HepG2 (cell line): ENCODE measurements around the gene MTM1. TPM values are rescaled to one million over a fixed set of nuclear protein-coding genes. Genes with fewer than 3 reads are reported as not detected.

Source experiments
- ATAC-seq: fragments of 200-7000 bp; cut with Tn5 transposase; 3 replicates; pipeline ENCODE4 v1.9.1; 2020; ENCODE audit warnings: mild to moderate bottlenecking, moderate library complexity
- BruUV-seq: library from RNA; stranded (reverse); fragments of 400-500 nt; replicated peaks from 2 replicates; lab custom pipeline; 2021; lab: Mats Ljungman, UMichigan
- CTCF ChIA-PET: fragments of 300-600 bp; formaldehyde crosslinking; extraction: SDS; loops from one replicate; lab custom pipeline; 2021; ENCODE audit warnings: low total read pairs, inconsistent platforms, low intra/inter-chr PET ratio; lab: Yijun Ruan, JAX
- POLR2A ChIA-PET: fragments of 350-600 bp; sonication (Branson Sonifier 250); formaldehyde crosslinking; loops from one replicate; lab custom pipeline; 2020; ENCODE audit warnings: antibody characterized with exemption, inconsistent platforms; lab: Yijun Ruan, JAX
- DNase-seq: peaks from one replicate; pipeline ENCODE4 v3.0.0-alpha.2; 2015; ENCODE audit warnings: low spot score
- FAIRE-seq: peaks from 3 replicates; lab custom pipeline; 2011; peaks lifted over from hg19 to GRCh38; lab: Jason Lieb, UNC
- H2AFZ ChIP-seq: one replicate; pipeline ENCODE4 v1.6.1; 2011; ENCODE audit warnings: low read length, inconsistent platforms
- H3K27ac ChIP-seq: fragments of 300-600 bp; 3 replicates; pipeline ENCODE4 v1.8.0; 2011; ENCODE audit warnings: mixed run types, mild to moderate bottlenecking, mixed read lengths, low read length, inconsistent platforms; ENCODE audit not compliant: insufficient read depth; ENCODE audit errors: extremely low read length
- H3K27me3 ChIP-seq, 2 experiments: fragments of 200-600 bp in 1 of 2; 2 replicates in 1 of 2; 3 replicates in 1 of 2; pipeline versions ENCODE4 v1.6.0 to v1.8.0; 2011; ENCODE audit warnings: low read length in 2 of 2, mild to moderate bottlenecking in 2 of 2, moderate library complexity in 2 of 2, inconsistent platforms in 1 of 2; ENCODE audit not compliant: insufficient read depth in 2 of 2, control insufficient read depth in 1 of 2
- H3K36me3 ChIP-seq, 2 experiments: fragments of 200-600 bp in 1 of 2; replicated peaks in 1 of 2; 2 replicates in 1 of 2; 3 replicates in 1 of 2; pipeline versions ENCODE4 v1.5.1 to v1.8.0; 2011; ENCODE audit warnings: low read length in 2 of 2, inconsistent platforms in 1 of 2; ENCODE audit not compliant: insufficient read depth in 2 of 2, control insufficient read depth in 1 of 2
- H3K4me1 ChIP-seq: 2 replicates; pipeline ENCODE4 v1.5.1; 2012; ENCODE audit warnings: low read length, inconsistent platforms; ENCODE audit not compliant: insufficient read depth
- H3K4me2 ChIP-seq: 2 replicates; pipeline ENCODE4 v1.6.0; 2011; ENCODE audit warnings: low read depth, low read length, inconsistent platforms
- H3K4me3 ChIP-seq, 3 experiments: fragments of 200-600 bp in 1 of 3; sonication (generic), shearing (Covaris generic) in 1 of 3; replicated peaks in 1 of 3; 2 replicates each; pipeline ENCODE4 v1.5.1; 2011 to 2016; ENCODE audit warnings: low read length in 3 of 3, inconsistent platforms in 2 of 3, low read depth in 2 of 3, mild to moderate bottlenecking in 2 of 3, control low read depth in 1 of 3, mixed read lengths in 1 of 3; ENCODE audit not compliant: insufficient read depth in 1 of 3
- H3K79me2 ChIP-seq: one replicate; pipeline ENCODE4 v1.6.1; 2011; ENCODE audit warnings: low read length, inconsistent platforms; ENCODE audit not compliant: insufficient read depth
- H3K9ac ChIP-seq: 2 replicates; pipeline ENCODE4 v1.6.0; 2011; ENCODE audit warnings: mild to moderate bottlenecking, low read depth, low read length, inconsistent platforms; ENCODE audit not compliant: insufficient read depth
- H3K9me3 ChIP-seq: 2 replicates; pipeline ENCODE4 v1.5.1; 2012; ENCODE audit warnings: mild to moderate bottlenecking, low read length
- H4K20me1 ChIP-seq: 2 replicates; pipeline ENCODE4 v1.6.0; 2011; ENCODE audit warnings: inconsistent platforms, mild to moderate bottlenecking, low read length, moderate library complexity; ENCODE audit not compliant: insufficient read depth
- ELF3 ChIP-seq: IDR thresholded peaks from 2 replicates; pipeline ENCODE4 v1.6.1; 2016; ENCODE audit warnings: missing genetic modification reagents, missing compliant biosample characterization
- HDAC1 ChIP-seq: sonication (generic); formaldehyde crosslinking; IDR thresholded peaks from 2 replicates; pipeline ENCODE4 v1.5.1; 2020; ENCODE audit warnings: mild to moderate bottlenecking, missing genetic modification reagents
- MAFF ChIP-seq: IDR thresholded peaks from 2 replicates; pipeline ENCODE4 v1.6.1; 2011; ENCODE audit warnings: low read depth, low read length, improper control_type of control experiment
- POGZ ChIP-seq: sonication (generic); formaldehyde crosslinking; IDR thresholded peaks from 2 replicates; pipeline ENCODE4 v1.4.0; 2020; ENCODE audit warnings: mild to moderate bottlenecking, missing genetic modification reagents
- POLR2AphosphoS2 ChIP-seq: IDR thresholded peaks from 2 replicates; pipeline ENCODE4 v1.6.1; 2011; ENCODE audit warnings: low read depth, low read length, improper control_type of control experiment
- POLR2AphosphoS5 ChIP-seq: IDR thresholded peaks from 2 replicates; pipeline ENCODE4 v1.6.1; 2012; ENCODE audit warnings: low read depth, low read length
- RAD21 ChIP-seq: fragments of 450-650 bp; formaldehyde crosslinking; IDR thresholded peaks from 2 replicates; pipeline ENCODE4 v1.5.0; 2020; ENCODE audit warnings: mild to moderate bottlenecking
- TAF15 ChIP-seq: fragments of 200-400 bp; formaldehyde crosslinking; IDR thresholded peaks from one replicate; pipeline ENCODE4 v1.6.1; 2018; ENCODE audit warnings: mild to moderate bottlenecking, low read depth, low read length; ENCODE audit not compliant: poor library complexity, severe bottlenecking
- ZNF326 ChIP-seq: sonication (generic); formaldehyde crosslinking; IDR thresholded peaks from 2 replicates; pipeline ENCODE4 v1.4.0; 2020; ENCODE audit warnings: missing genetic modification reagents, borderline replicate concordance
- ZNF496 ChIP-seq: sonication (generic); formaldehyde crosslinking; IDR thresholded peaks from 2 replicates; pipeline ENCODE4 v1.8.1; 2023; ENCODE audit warnings: mild to moderate bottlenecking, moderate library complexity, missing genetic modification reagents; ENCODE audit not compliant: insufficient replicate concordance
- ZNF574 ChIP-seq: sonication (generic); formaldehyde crosslinking; IDR thresholded peaks from 2 replicates; pipeline ENCODE4 v1.4.0; 2020; ENCODE audit warnings: missing genetic modification reagents
- ZNF703 ChIP-seq: sonication (generic); formaldehyde crosslinking; IDR thresholded peaks from 2 replicates; pipeline ENCODE4 v1.5.1; 2020; ENCODE audit warnings: missing genetic modification reagents, mild to moderate bottlenecking, moderate library complexity, borderline replicate concordance
- ZNF883 ChIP-seq: sonication (generic); formaldehyde crosslinking; IDR thresholded peaks from 2 replicates; pipeline ENCODE4 v1.5.1; 2020; ENCODE audit warnings: mild to moderate bottlenecking, missing genetic modification reagents; ENCODE audit errors: not compliant biosample characterization
- WGBS: methylation state at CpG from one replicate; pipeline ENCODE4 v1.1.6; 2017; ENCODE audit warnings: low lambda C conversion rate; 5-methylcytosine and 5-hydroxymethylcytosine counted together
- in situ Hi-C: cut with HindIII; loops from 2 replicates; pipeline ENCODE4 v1.10.0; 2017; ENCODE audit warnings: low pct_unique_long_range_greater_than_20kb; ENCODE audit not compliant: extremely low pct_ligation_motif_present
- intact Hi-C: fragments of 100-400 bp; cut with micrococcal nuclease; formaldehyde crosslinking; loops from one replicate; pipeline ENCODE4 v1.10.0; 2022; ENCODE audit not compliant: unreplicated experiment
- polyA plus RNA-seq, 8 experiments: library from polyadenylated mRNA; depleted of rRNA in 3 of 8; stranded (reverse) in 7 of 8; unstranded in 1 of 8; fragments of >200 nt; fragmentation: Illumina TruSeq in 4 of 8; extraction: Trizol in 4 of 8; gene quantifications; 2 replicates each; pipeline versions ENCODE4 v1.2.1 to v1.2.3, GENCODE V29; 2011 to 2016; ENCODE audit warnings: low read depth in 4 of 8, missing spikeins in 1 of 8, mixed read lengths in 1 of 8; ENCODE audit not compliant: insufficient read depth in 1 of 8
- total RNA-seq, 5 experiments: library from RNA; depleted of rRNA; stranded (reverse); fragments of >200 nt; fragmentation: Illumina TruSeq; extraction: Trizol; gene quantifications; 2 replicates each; pipeline ENCODE4 v1.2.3, GENCODE V29; 2016; ENCODE audit warnings: low read depth in 1 of 5
- TF ChIP-seq, protein P1 (sequence below): IDR thresholded peaks from 2 replicates; pipeline ENCODE4 v1.6.1; 2016; ENCODE audit warnings: mild to moderate bottlenecking
- TF ChIP-seq, protein P2 (sequence below): IDR thresholded peaks from 2 replicates; pipeline ENCODE4 v1.6.1; 2016; ENCODE audit warnings: low read depth, borderline replicate concordance

MTM1 gene
- total and polyA plus RNA-seq, 2 of the 13 experiments (the other 11 are each of a cell fraction or from before 2014, with no cell fraction given): 12.0 to 15.2 TPM

DNA sequence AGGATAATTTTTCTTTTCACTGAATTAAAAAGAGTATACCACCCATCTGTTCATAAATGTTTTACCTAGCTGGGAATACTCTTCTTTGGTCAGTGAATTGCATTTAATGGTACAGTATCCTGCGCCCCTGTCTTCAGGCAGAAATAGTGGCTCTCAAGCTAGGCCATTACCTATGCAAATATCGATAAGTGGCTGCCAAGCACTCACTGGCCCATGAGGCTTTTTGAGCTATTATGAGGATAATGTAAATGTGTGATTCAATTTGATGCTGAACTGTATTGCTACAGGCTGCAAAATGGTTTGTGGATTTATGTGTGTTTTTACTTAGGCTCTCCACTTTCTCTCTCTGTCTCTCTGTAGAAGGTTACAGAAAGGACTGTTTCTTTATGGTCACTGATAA is 94.7 kb downstream of the MTM1 start:
- no peaks in the 10 kb centered on the region for H3K4me1 ChIP-seq
- no peaks in the 10 kb centered on the region for H3K79me2 ChIP-seq
- DNase-seq: no peak
- no peaks in the 10 kb centered on the region for H4K20me1 ChIP-seq
- no TSS peak for BruUV-seq
- no peak overlapping the region for H3K27ac ChIP-seq
- in situ Hi-C loops: no loop called here
- CTCF ChIA-PET: no interaction called here
- no peaks in the 10 kb centered on the region for H3K9me3 ChIP-seq
- no peak overlapping the region for H2AFZ ChIP-seq
- H3K4me2 ChIP-seq: no peak overlapping the region
- H3K36me3 ChIP-seq: peaks cover 1 to 3% of the 10 kb centered on the region in 2 experiments; a peak in 3 of 5 replicates
- POLR2A ChIA-PET: no interaction called here
- ATAC-seq: no peak
- FAIRE-seq: no peak
- H3K4me3 ChIP-seq: no peak overlapping the region
- 100% methylated on average over 2 of the region's 2 CpGs for WGBS
- TF ChIP-seq RAD21 (CRISPR knock-in tag): no peak
- no peak for TF ChIP-seq ZNF326 (CRISPR knock-in tag)
- no peak for TF ChIP-seq MAFF
- TF ChIP-seq, protein P1, sequence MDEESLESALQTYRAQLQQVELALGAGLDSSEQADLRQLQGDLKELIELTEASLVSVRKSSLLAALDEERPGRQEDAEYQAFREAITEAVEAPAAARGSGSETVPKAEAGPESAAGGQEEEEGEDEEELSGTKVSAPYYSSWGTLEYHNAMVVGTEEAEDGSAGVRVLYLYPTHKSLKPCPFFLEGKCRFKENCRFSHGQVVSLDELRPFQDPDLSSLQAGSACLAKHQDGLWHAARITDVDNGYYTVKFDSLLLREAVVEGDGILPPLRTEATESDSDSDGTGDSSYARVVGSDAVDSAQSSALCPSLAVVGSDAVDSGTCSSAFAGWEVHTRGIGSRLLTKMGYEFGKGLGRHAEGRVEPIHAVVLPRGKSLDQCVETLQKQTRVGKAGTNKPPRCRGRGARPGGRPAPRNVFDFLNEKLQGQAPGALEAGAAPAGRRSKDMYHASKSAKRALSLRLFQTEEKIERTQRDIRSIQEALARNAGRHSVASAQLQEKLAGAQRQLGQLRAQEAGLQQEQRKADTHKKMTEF (CRISPR knock-in tag): no peak
- no peak for TF ChIP-seq ZNF703 (CRISPR knock-in tag)
- no peak for TF ChIP-seq HDAC1 (CRISPR knock-in tag)
- no peak for TF ChIP-seq POLR2AphosphoS2
- no peak for TF ChIP-seq ELF3 (CRISPR knock-in tag)
- no peak for TF ChIP-seq TAF15
- TF ChIP-seq POGZ (CRISPR knock-in tag): no peak
- TF ChIP-seq ZNF496: no peak
- TF ChIP-seq ZNF883: no peak
- no peak for TF ChIP-seq POLR2AphosphoS5
- TF ChIP-seq, protein P2, sequence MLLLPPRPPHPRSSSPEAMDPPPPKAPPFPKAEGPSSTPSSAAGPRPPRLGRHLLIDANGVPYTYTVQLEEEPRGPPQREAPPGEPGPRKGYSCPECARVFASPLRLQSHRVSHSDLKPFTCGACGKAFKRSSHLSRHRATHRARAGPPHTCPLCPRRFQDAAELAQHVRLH (CRISPR knock-in tag): no peak
- no peak for TF ChIP-seq ZNF574
- TF ChIP-seq, all 625 proteins: peak for 0
- no peaks in the 10 kb centered on the region for H3K27me3 ChIP-seq
- H3K9ac ChIP-seq: no peak overlapping the region
- intact Hi-C loops: no loop called here
